Activated naive CD4-positive, alpha-beta T cell treated with anti-CD3 and anti-CD28 coated beads for 36 hours (primary cell): ENCODE results near the gene SNAPC3. TPM values are rescaled to one million over a fixed set of nuclear protein-coding genes. Genes with fewer than 3 reads are reported as not detected.
"Not testable (repeated sequence)": the region's sequence is repeated elsewhere in the genome, so short reads cannot be mapped to it uniquely, and the experiment has no call there.

Experiments used
- CTCF ChIA-PET: fragments of 350-600 bp; sonication (Branson Sonifier 250); formaldehyde crosslinking; loops from one replicate; lab custom pipeline; 2021; ENCODE audit warnings: antibody characterized with exemption; lab: Charles Lee
- DNase-seq: peaks from one replicate; pipeline ENCODE4 v3.0.0-alpha.2; 2020
- H3K27ac Mint-ChIP-seq: one replicate; pipeline ENCODE4 v1.8.0; 2021; ENCODE audit warnings: mild to moderate bottlenecking, mixed read lengths
- H3K27me3 Mint-ChIP-seq: one replicate; pipeline ENCODE4 v1.8.0; 2021; ENCODE audit warnings: low read depth, mixed read lengths
- H3K36me3 Mint-ChIP-seq: one replicate; pipeline ENCODE4 v1.8.0; 2021; ENCODE audit warnings: low read depth, mixed read lengths
- H3K4me1 Mint-ChIP-seq: one replicate; pipeline ENCODE4 v1.8.0; 2021; ENCODE audit warnings: low read depth, mixed read lengths
- H3K4me3 Mint-ChIP-seq: one replicate; pipeline ENCODE4 v1.8.0; 2021; ENCODE audit warnings: mild to moderate bottlenecking, moderate library complexity, mixed read lengths
- H3K9me3 Mint-ChIP-seq: one replicate; pipeline ENCODE4 v1.8.0; 2021; ENCODE audit warnings: mixed read lengths
- intact Hi-C: fragments of 100-400 bp; cut with micrococcal nuclease; formaldehyde crosslinking; loops from one replicate; pipeline ENCODE4 v1.15.1; 2023
- total RNA-seq, 2 experiments: library from RNA; stranded (reverse); gene quantifications; one replicate each; pipeline ENCODE4 v1.2.3, GENCODE V29; 2021

The SNAPC3 gene
- total RNA-seq, 2 experiments from 2014 or later, result 30.6 to 32.8 TPM

DNA sequence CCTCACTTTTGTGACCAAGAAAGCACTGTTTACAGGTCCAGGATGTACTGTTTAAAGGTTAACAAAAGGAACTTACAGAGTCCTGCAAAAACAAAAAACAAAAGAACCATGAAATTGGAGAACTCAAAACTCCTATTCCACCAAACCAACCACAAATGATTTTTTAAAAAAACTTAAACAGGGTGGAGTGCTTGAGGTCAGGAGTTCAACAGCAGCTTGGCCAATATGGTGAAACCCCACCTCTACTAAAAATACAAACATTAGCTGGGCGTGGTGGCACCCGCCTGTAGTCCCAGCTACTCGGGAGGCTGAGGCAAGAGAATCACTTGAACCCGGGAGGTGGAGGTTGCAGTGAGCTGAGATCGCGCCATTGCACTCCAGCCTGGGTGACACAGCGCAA is 5.0 kb downstream of the SNAPC3 start:
- H3K27me3 Mint-ChIP-seq, intact Hi-C loops, H3K9me3 Mint-ChIP-seq, H3K4me3 Mint-ChIP-seq, DNase-seq, H3K27ac Mint-ChIP-seq: not testable (repeated sequence)
- Mint-ChIP-seq H3K36me3 (peaks cover 27% of the 10 kb centered on the region), H3K4me1 (peaks cover 40% of the 10 kb centered on the region)
- CTCF ChIA-PET, result interaction anchor here (0.5 kb wide), 1 partner anchor 117 kb away, joined by 3 read pairs; no protein-coding TSS in a partner anchor

DNA sequence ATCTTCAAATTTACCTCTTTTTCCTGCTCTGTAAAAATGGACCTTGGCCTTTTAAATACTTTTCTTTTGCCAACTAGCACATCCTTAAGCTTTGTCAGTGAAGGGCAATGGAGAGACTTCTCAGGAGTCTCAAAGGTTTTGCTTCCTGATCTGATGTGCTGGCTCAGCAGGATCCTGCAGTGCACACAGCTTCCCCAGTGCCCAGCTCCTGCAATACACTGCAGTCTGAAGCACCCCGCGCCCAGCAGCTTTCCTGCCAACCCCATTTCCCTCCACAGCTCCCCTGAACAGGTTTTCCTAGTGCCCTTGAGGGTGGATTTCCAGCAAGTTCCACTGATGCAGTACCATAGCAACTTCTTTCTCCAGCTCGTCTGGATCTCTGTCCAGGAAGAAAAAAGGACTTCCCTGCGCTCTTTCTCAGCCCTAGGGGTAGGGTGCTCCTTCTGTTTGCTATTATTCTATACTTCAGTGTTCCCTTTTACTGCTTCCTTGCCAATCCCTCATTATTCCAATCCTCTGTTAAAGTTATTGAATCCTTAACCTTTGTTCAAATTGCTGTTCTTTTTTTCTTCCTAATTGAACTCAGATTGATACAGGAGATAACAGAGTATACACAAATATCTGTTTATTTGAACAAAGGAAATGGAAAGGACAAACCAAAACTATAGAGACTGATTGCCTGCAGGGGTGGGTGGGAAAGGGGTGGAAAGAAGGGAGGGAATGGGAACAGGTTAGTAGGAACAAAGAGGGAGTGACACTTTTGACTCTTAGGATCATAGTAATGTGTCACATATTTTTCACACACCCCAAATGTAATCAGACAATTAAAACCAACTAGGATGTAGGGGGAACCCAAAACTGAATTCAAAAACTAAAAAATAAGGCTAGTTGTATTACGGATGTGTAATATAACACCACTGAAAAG is 8.5 kb downstream of the SNAPC3 start:
- DNase-seq, result no peak
- CTCF ChIA-PET, result interaction anchor here (0.7 to 1.0 kb wide), 3 partner anchors 176 to 329 kb away, joined by 3 read pairs; no protein-coding TSS in a partner anchor
- peaks cover 34% of the 10 kb centered on the region for H3K36me3 Mint-ChIP-seq
- no peak overlapping the region for H3K4me3 Mint-ChIP-seq
- H3K9me3 Mint-ChIP-seq, result no peaks in the 10 kb centered on the region
- H3K27me3 Mint-ChIP-seq, result no peaks in the 10 kb centered on the region
- peaks cover 25% of the 10 kb centered on the region for H3K4me1 Mint-ChIP-seq
- intact Hi-C loops, result no loop called here
- H3K27ac Mint-ChIP-seq, result no peak overlapping the region

DNA sequence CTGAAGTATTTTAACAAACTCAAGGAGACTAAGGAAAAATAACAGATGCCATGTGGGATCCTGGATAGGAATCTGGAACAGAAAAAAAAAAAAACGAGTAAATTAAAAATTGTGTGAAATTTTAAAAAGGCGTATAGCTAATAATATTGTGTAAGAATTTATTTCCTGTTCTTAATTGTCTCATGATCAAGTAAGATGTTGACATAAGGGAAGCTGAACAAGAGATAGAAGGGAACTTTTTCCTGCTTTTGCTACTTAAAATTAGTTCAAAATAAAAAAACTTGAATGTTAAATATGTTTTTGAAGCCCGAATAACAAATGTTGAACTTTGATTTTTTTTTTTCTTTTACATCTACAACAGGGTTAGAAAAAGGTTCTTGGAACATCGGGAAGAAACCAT is 10.5 kb downstream of the SNAPC3 start:
- no peak overlapping the region for H3K27ac Mint-ChIP-seq
- no peak overlapping the region for H3K4me3 Mint-ChIP-seq
- no peaks in the 10 kb centered on the region for H3K27me3 Mint-ChIP-seq
- no peak for DNase-seq
- no peaks in the 10 kb centered on the region for H3K9me3 Mint-ChIP-seq
- intact Hi-C loops, result no loop called here
- CTCF ChIA-PET, result interaction anchor here (0.7 to 1.2 kb wide), 4 partner anchors 12 to 232 kb away, joined by 3 to 6 read pairs (median 4); no protein-coding TSS in a partner anchor
- H3K4me1 Mint-ChIP-seq, result peaks cover 36% of the 10 kb centered on the region
- H3K36me3 Mint-ChIP-seq, result peaks cover 36% of the 10 kb centered on the region

DNA sequence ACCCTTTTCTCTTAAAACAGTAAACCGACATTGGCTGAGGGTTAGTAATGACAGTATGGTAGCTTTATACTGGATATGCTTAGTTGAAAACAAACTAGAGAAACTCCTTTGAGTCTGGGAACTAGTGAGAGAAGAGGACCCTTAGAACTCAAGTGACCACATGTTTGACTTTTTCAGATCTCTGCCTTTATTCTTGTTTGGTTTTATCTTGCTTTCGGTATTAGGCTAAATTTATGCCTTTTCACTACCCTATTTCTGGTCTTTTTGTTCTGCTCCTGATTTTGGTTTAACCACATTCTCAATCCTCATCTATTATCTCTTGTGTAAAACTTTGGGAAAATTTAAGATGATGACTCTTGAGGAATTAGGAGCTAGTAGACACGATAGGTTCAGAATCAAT is 11.0 kb downstream of the SNAPC3 start:
- intact Hi-C loops, result no loop called here
- no peak overlapping the region for H3K4me3 Mint-ChIP-seq
- no peaks in the 10 kb centered on the region for H3K9me3 Mint-ChIP-seq
- H3K27ac Mint-ChIP-seq, result no peak overlapping the region
- H3K4me1 Mint-ChIP-seq, result peaks cover 37% of the 10 kb centered on the region
- no peaks in the 10 kb centered on the region for H3K27me3 Mint-ChIP-seq
- H3K36me3 Mint-ChIP-seq, result peaks cover 36% of the 10 kb centered on the region
- CTCF ChIA-PET, result interaction anchor here (1.2 kb wide), 1 partner anchor 11 kb away, joined by 6 read pairs; no protein-coding TSS in a partner anchor
- no peak for DNase-seq

DNA sequence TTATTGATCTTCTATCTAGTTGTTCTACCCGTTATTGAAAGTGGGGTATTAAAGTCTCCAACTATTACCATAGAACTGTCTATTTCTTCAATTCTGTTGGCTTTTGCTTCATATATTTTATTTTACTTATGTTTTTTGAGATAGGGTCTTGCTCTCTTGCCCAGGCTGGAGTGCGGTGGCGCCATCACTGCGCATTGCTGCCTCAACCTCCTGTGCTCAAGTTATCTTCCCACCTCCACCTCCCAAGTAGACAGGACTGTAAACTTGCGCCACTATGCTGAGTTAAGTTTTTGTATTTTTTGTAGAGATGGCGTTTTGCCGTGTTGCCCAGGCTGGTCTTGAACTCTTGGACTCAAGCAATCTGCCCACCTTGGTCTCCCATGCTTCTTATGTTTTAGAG is 16.2 kb downstream of the SNAPC3 start:
- H3K4me1 Mint-ChIP-seq, result peaks cover 23% of the 10 kb centered on the region
- CTCF ChIA-PET, result no interaction called here
- no peaks in the 10 kb centered on the region for H3K9me3 Mint-ChIP-seq
- H3K36me3 Mint-ChIP-seq, result peaks cover 58% of the 10 kb centered on the region
- no peak overlapping the region for H3K27ac Mint-ChIP-seq
- DNase-seq, result no peak
- H3K4me3 Mint-ChIP-seq, result no peak overlapping the region
- intact Hi-C loops, result no loop called here
- H3K27me3 Mint-ChIP-seq, result no peaks in the 10 kb centered on the region

DNA sequence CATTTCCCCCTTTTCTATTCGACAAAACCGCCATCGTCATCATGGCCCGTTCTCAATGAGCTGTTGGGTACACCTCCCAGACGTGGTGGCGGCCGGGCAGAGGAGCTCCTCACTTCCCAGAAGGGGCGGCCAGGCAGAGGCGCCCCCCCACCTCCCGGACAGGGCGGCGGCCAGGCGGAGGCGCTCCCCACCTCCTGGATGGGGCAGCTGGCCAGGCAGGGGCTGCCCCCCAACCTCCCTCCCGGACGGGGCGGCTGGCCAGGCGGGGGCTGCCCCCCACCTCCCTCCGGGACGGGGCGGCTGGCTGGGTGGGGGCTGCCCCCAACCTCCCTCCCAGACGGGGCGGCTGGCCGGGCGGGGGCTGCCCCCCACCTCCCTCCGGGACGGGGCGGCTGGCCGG is 19.2 kb downstream of the SNAPC3 start:
- H3K27me3 Mint-ChIP-seq, intact Hi-C loops, DNase-seq, CTCF ChIA-PET, H3K4me3 Mint-ChIP-seq, H3K9me3 Mint-ChIP-seq, H3K27ac Mint-ChIP-seq: not testable (repeated sequence)
- Mint-ChIP-seq H3K4me1 (peaks cover 21% of the 10 kb centered on the region), H3K36me3 (peaks cover 59% of the 10 kb centered on the region)

DNA sequence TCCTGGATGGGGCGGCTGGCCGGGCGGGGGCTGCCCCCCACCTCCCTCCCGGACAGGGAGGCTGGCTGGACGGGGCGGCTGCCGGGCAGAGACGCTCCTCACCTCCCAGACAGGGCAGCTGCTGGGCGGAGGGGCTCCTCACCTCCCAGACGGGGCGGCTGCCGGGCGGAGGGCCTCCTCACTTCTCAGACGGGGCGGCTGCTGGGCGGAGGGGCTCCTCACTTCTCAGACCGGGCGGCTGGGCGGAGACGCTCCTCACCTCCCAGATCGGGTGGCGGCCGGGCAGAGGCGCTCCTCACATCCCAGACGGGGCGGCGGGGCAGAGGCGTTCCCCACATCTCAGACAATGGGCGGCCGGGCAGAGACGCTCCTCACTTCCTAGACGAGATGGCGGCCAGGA is 19.6 kb downstream of the SNAPC3 start:
- CTCF ChIA-PET, DNase-seq, H3K4me3 Mint-ChIP-seq, H3K27ac Mint-ChIP-seq, H3K27me3 Mint-ChIP-seq, intact Hi-C loops, H3K9me3 Mint-ChIP-seq: not testable (repeated sequence)
- peaks cover 18% of the 10 kb centered on the region for H3K4me1 Mint-ChIP-seq
- H3K36me3 Mint-ChIP-seq, result peaks cover 61% of the 10 kb centered on the region

DNA sequence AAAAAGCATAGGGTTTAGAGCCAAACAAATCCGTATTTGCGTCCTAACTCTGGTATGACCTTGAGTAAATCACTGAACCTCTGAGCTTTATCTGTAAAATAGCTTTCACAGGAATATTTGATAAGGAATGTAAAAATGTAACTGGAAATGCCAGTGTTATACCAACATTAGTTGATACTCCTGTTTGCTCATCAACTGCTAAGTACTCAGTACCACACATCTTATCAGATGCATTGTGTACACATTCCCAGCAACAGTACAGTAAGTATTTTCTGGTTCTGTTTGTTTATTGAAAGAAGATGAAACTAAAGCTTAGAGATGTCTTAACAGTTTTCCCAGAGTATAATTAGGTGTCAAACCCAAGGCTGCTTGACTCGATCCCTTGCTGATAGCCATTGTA is 21.5 kb downstream of the SNAPC3 start:
- DNase-seq, result no peak
- CTCF ChIA-PET, result interaction anchor here (1.0 to 1.1 kb wide), 2 partner anchors 10 to 11 kb away, joined by 3 to 6 read pairs; no protein-coding TSS in a partner anchor
- H3K4me3 Mint-ChIP-seq, result no peak overlapping the region
- H3K27me3 Mint-ChIP-seq, result no peaks in the 10 kb centered on the region
- H3K9me3 Mint-ChIP-seq, result no peaks in the 10 kb centered on the region
- intact Hi-C loops, result no loop called here
- peaks cover 2% of the 10 kb centered on the region for H3K4me1 Mint-ChIP-seq
- no peak overlapping the region for H3K27ac Mint-ChIP-seq
- H3K36me3 Mint-ChIP-seq, result peaks cover 62% of the 10 kb centered on the region

DNA sequence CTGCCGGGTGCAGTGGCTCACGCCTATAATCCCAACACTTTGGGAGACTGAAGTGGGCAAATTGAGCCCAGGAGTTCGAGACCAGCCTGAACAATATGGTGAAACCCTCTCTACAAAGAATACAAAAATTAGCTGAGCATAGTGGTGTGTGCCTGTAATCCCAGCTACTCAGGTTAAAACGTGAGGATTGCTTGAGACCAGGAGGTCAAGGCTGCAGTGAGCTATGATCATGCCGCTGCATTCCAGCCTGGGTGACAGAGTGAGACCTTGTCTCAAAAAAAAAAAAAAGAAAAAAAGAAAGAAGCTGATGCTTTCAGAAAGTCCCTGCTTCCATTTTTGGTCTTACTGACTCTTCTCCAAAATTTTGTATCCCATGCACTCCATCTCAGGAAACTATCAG is 31.3 kb downstream of the SNAPC3 start:
- no peaks in the 10 kb centered on the region for H3K27me3 Mint-ChIP-seq
- DNase-seq, result no peak
- CTCF ChIA-PET, result interaction anchor here (0.6 to 1.5 kb wide), 3 partner anchors 10 to 332 kb away, joined by 3 to 5 read pairs (median 3); no protein-coding TSS in a partner anchor
- no peaks in the 10 kb centered on the region for H3K4me1 Mint-ChIP-seq
- H3K9me3 Mint-ChIP-seq, result no peaks in the 10 kb centered on the region
- peak overlapping the region; percentile 30 for H3K27ac Mint-ChIP-seq
- intact Hi-C loops, result loop anchor here (10.0 kb wide), 1 partner anchor 59 kb away; no protein-coding TSS in a partner anchor
- peaks cover 18% of the 10 kb centered on the region for H3K36me3 Mint-ChIP-seq
- no peak overlapping the region for H3K4me3 Mint-ChIP-seq

DNA sequence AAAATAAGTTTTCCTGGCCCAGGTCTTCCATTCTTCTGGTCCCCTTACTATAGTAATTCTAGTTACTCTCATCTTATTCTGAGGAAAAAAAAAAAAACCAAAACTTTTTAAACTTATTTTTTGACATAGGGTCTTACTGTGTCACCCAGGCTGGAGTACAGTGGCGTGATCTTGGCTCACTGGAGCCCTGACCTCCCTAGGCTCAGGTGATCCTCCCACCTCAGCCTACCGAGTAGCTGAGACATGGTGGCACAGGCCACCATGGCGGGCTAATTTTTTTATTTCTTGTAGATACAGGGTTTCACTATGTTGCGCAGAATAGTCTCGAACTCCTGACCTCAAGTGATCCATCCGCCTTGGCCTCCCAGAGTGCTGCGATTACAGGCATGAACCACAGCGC is 38.4 kb downstream of the SNAPC3 start:
- Mint-ChIP-seq H3K9me3 (no peaks in the 10 kb centered on the region), H3K27me3 (no peaks in the 10 kb centered on the region), H3K4me1 (no peaks in the 10 kb centered on the region), H3K27ac (no peak overlapping the region), H3K4me3 (no peak overlapping the region), H3K36me3 (peaks cover 8% of the 10 kb centered on the region)
- CTCF ChIA-PET, result no interaction called here
- DNase-seq, result no peak
- intact Hi-C loops, result no loop called here

DNA sequence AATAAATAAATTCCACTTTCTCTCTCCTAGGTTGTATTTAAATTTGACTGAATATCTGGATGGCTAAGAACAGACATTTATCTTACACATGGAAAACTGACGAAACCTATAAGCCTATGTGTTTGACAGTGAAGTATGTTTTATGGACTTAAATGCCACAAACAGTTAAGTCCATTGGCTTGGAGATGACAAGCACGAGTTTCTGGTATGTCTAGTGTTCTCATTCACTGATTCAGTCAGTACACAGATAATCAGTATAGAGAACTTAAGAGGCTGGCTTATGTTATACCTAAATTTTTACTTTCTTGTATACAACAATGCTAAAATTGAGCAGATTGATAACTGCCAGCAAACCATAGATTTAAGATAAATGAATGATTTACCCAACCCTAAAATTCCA is 38.9 kb downstream of the SNAPC3 start:
- no peak overlapping the region for H3K27ac Mint-ChIP-seq
- CTCF ChIA-PET, result no interaction called here
- H3K4me3 Mint-ChIP-seq, result no peak overlapping the region
- no peaks in the 10 kb centered on the region for H3K9me3 Mint-ChIP-seq
- peaks cover 12% of the 10 kb centered on the region for H3K36me3 Mint-ChIP-seq
- H3K27me3 Mint-ChIP-seq, result no peaks in the 10 kb centered on the region
- intact Hi-C loops, result no loop called here
- H3K4me1 Mint-ChIP-seq, result no peaks in the 10 kb centered on the region
- DNase-seq, result no peak

DNA sequence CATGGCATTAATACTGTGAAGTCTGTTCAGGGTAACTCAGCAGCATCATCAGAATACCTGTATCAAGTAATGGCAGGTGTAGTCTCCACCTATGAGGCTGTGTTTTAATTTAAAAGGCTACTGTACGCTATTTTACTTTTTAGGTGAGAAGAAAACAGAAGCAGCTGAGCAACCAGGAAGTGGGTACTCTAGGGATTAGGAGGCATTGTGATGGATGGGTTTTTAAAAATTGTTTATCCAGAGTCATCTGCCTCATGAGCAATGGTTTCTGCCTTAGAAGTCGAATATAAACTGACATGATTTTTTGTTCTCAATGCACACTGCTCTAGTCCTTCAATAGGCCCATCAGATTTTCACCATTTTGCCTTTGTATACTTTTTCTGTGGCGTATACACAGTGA is 45.5 kb downstream of the SNAPC3 start:
- Mint-ChIP-seq H3K9me3 (no peaks in the 10 kb centered on the region), H3K27me3 (no peaks in the 10 kb centered on the region), H3K4me3 (no peak overlapping the region), H3K27ac (no peak overlapping the region), H3K4me1 (peaks cover 9% of the 10 kb centered on the region), H3K36me3 (peaks cover 35% of the 10 kb centered on the region)
- intact Hi-C loops, result loop anchor here (5.0 kb wide), 1 partner anchor 46 kb away; the partner anchor contains the start of gene SNAPC3
- CTCF ChIA-PET, result interaction anchor here (0.6 to 1.5 kb wide), 4 partner anchors 43 to 95 kb away, joined by 3 to 7 read pairs (median 4); partner anchors contain the start of gene CCDC171
- DNase-seq, result no peak
